GM18499 (cell line): Measurements from ENCODE around the gene ELF4.

ENCODE experiments used
- ATAC-seq: cut with Tn5 transposase; IDR thresholded peaks from one replicate; pipeline ENCODE4 v1.9.1; 2021; ENCODE audit warnings: moderate number of reproducible peaks; ENCODE audit not compliant: insufficient read depth, unreplicated experiment

ELF4 gene

GRCh38 chrX:130110379-130111219, at the start of gene ELF4:
Gene ELF4 (minus strand): TSS chrX:130110497. CDS start chrX:130081330, 29,167 bp downstream.
- ATAC-seq: no peak

GRCh38 chrX:130159776-130160175, 49.5 kb upstream of the ELF4 start:
- no peak for ATAC-seq

- no peak for ATAC-seq
These were observed 48.0 kb upstream of the ELF4 start for GRCh38 chrX:130158311-130158710.

GRCh38 chrX:130155564-130155963, 45.3 kb upstream of the ELF4 start:
- no peak for ATAC-seq

GRCh38 chrX:130147631-130148030, 37.3 kb upstream of the ELF4 start:
- no peak for ATAC-seq

- ATAC-seq: no peak
These were observed 34.8 kb upstream of the ELF4 start for GRCh38 chrX:130145123-130145522.

GRCh38 chrX:130144509-130144908, 34.2 kb upstream of the ELF4 start:
- ATAC-seq: no peak

GRCh38 chrX:130139474-130140201, 29.3 kb upstream of the ELF4 start:
- no peak for ATAC-seq

- no peak for ATAC-seq
These were observed 26.7 kb upstream of the ELF4 start for GRCh38 chrX:130136961-130137360.

GRCh38 chrX:130136496-130136895, 26.2 kb upstream of the ELF4 start:
- no peak for ATAC-seq

GRCh38 chrX:130130990-130131389, 20.7 kb upstream of the ELF4 start:
- ATAC-seq: no peak

GRCh38 chrX:130125091-130125874, 15.0 kb upstream of the ELF4 start:
- no peak for ATAC-seq

GRCh38 chrX:130124577-130124976, 14.3 kb upstream of the ELF4 start:
- ATAC-seq: no peak

GRCh38 chrX:130121505-130121800, 11.2 kb upstream of the ELF4 start:
- ATAC-seq: no peak

GRCh38 chrX:130120746-130121504, 10.6 kb upstream of the ELF4 start:
- ATAC-seq: no peak

- ATAC-seq: no peak
These were observed 10.0 kb upstream of the ELF4 start for GRCh38 chrX:130120321-130120731.

GRCh38 chrX:130119312-130119898, 9.1 kb upstream of the ELF4 start:
- ATAC-seq: no peak

GRCh38 chrX:130118441-130119311, 8.4 kb upstream of the ELF4 start:
- ATAC-seq: no peak

GRCh38 chrX:130117166-130117565, 6.9 kb upstream of the ELF4 start:
- ATAC-seq: no peak
